ENCODE results near the gene C1orf21.
"Not testable (repeated sequence)": the region's sequence is repeated elsewhere in the genome, so short reads cannot be mapped to it uniquely, and the experiment has no call there.

The C1orf21 gene, protein sequence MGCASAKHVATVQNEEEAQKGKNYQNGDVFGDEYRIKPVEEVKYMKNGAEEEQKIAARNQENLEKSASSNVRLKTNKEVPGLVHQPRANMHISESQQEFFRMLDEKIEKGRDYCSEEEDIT

DNA sequence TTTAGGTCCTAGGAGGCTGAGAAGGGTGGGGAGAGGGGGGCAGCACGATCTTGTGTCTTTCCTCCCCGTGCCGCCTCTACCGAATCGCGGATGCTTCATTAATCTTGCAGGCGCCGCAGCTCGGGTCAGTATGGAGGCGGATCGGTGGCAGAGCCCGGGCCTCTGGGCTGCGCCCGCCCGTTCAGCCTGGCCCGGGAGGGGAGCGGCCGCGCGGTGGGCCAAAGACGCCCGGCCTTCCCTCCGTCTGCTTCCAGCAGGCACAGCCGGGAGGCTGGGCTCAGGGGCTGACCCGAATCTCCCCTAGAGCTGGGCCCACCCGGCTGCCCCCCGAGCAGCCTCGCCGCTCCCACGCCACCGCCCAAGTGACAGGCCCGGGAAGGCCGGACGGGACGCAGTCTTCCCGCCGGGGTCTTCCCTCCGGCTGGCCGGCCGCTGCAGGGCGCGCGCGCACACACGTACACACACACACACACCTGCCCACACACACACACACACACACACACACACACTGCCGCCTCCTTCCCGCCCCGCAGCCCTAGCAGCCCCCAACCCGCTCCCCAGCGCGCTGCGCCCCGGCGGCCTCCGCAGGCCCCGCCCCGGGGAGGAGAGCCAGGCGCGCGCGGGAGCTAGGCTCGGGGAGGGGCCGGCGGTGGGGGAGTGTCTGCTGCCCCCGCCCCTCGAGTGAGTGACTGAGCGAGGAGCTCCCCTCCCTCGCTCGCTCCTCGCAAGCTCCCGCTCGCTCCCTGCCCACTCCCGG lies at the start of gene C1orf21:
Gene C1orf21 (plus strand): TSS at position 718 of the 757 bp plus-strand sequence. CDS start 90,481 bp downstream, outside the sequence.
- DNase-seq (ENCODE audit: low read depth): peak; percentile 80

DNA sequence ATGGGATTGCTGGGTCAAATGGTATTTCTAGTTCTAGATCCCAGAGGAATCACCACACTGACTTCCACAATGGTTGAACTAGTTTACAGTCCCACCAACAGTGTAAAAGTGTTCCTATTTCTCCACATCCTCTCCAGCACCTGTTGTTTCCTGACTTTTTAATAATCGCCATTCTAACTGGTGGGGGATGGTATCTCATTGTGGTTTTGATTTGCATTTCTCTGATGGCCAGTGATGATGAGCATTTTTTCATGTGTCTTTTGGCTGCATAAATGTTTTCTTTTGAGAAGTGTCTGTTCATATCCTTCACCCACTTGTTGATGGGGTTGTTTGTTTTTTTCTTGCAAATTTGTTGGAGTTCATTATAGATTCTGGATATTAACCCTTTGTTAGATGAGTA lies 49.0 kb upstream of the C1orf21 start:
- DNase-seq (ENCODE audit: low read depth): not testable (repeated sequence)

DNA sequence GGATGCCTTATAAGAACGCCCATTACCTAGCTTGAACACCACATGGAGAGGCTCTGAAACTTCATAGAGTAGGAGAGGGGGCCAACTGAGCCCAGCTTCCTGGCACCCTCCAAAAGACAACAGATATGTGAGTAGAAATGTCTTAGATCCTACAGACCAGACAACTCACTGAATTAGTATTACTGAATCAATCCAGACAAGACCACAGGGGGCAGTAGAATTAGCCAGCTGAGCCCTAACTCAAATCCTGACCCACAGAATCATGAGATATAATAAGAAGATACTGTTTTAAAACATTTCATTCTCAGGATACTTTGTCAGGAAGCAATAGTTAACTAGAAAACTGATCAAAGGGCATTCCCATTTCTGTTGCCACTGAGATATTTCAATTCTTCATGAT lies 45.8 kb upstream of the C1orf21 start:
- DNase-seq (ENCODE audit: low read depth): no peak

DNA sequence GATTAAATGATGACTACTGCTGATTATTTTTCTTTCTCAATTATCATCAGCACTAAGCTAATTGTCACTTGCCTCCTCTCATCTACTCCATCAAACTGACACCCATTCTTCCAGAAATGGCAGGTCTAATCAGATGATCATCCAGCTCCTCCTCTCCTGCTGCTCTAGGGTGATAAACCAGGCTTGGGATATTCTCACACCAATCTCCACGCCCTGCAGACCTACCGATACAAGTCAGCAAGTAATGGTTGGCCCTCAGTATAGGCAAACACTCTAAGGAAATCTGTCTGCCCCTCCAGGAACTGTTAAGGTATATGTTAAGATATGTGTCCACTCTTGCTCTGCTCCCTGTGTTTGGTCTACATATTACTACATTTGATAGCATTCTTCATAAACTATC lies 36.3 kb upstream of the C1orf21 start:
- no peak for DNase-seq (ENCODE audit: low read depth)

DNA sequence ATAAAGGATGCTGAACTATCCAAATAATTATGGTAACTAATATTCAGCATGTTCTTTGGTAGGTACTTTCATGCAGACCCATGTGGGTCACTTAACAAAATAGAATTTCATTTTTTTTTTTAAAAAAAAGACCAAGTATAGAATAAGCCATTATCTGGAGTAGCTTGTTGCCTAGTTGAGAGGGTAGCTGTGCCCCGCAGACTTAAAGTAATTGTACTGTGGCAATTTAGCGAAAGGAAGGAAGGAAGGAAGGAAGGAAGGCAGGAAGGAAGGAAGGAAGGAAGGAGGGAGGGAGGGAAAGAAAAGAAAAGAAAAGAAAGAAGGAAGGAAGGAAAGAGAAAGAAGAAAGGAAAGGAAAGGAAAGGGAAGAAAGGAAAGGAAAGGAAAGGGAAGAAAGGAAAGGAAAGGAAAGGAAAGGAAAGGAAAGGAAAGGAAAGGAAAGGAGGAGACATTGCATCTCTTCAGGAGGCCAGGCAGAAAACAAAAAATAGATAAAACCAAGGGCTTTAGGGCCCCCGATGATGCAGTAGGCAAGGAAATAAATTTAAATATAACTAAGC lies 35.3 kb upstream of the C1orf21 start:
- DNase-seq (ENCODE audit: low read depth): no peak

DNA sequence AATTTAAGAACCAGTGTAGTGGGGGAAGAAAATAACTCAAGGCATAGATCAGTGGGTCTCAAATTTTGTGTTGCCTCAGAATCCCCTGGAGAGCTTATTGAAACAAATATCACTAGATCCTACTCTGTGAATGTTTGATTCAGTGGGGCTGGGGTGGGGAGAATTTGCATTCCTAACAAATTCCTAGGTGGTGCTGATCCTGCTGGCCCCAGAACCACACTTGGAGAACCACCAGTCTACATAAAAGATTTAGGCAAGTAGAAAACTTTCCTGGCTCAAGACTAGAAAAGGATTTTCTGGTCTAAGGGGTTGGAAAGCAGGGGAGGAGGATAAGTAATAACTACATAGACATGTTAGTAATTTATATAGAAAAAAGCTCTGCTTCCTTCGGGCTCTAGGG lies 34.1 kb upstream of the C1orf21 start:
- no peak for DNase-seq (ENCODE audit: low read depth)

DNA sequence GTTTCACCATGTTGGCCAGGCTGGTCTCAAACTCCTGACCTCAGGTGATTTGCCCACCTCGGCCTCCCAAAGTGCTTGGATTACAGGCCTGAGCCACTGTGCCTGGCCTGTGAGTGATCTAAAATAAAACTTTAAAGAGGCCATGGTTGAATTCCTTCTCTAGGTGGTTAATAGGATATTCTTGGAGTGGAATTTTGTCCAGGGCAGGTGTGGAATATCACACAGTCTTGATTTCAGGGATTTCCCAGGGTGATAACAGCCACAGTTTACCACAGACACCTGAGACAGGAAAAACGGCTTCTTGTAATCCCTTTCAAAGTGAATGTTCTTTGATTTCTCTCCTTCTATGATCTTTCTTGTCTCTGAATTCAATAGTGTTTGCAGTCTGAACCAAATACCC lies 32.1 kb upstream of the C1orf21 start:
- no peak for DNase-seq (ENCODE audit: low read depth)

DNA sequence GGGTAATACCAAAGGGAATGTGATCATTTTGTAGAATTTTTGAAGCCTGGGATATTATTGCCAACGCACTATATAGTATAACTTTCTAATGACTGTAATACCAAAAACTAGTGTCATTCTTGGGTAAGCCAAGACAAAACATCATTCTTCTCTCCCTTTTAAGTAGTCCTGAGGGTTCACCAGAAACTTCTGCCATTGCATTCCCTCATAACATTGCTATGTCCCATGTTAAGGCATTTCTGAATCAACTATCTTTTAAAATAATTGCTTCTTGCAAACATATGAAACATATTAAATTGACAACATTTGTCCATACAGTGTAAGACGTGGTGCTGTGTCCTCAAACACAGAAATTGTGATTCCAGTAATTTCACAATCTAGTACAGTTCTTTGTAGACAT lies 29.9 kb upstream of the C1orf21 start:
- DNase-seq (ENCODE audit: low read depth): no peak

DNA sequence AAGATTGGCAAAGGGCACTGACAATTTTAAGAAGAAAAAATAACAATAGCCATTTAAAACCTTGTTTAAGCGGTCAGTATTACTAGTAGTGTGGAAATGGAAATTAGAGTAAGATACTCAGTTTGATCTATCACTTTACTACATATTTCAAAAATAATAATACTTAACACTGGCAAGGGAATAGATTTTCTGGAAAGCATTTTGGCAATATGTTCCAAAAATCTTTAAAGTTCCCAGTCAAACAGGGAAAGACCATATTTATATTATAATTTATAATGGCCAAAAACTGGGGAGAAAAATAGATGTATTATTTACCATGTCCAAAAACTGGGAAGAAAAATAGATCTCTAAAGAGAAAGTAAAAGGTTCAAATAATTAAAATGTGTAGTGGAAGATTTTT lies 28.6 kb upstream of the C1orf21 start:
- DNase-seq (ENCODE audit: low read depth): no peak

DNA sequence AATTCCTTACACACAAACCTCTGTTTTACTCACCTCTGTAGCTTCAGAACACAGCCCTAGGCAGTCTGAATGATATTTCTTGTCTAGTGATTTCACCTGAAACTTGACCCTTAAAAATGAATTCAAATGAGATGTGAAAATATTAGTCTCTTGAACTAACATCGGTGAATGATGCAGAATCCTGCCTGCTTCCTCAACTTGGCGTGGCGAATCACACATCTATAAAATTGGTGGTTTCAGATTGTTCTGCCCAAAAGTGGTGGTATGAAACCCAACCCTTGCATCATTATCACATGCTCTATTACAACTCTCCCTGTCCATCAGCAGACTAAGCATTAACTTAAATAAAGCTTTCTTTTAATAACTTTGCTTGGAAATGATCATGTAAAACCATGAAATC lies 26.9 kb upstream of the C1orf21 start:
- DNase-seq (ENCODE audit: low read depth): no peak

DNA sequence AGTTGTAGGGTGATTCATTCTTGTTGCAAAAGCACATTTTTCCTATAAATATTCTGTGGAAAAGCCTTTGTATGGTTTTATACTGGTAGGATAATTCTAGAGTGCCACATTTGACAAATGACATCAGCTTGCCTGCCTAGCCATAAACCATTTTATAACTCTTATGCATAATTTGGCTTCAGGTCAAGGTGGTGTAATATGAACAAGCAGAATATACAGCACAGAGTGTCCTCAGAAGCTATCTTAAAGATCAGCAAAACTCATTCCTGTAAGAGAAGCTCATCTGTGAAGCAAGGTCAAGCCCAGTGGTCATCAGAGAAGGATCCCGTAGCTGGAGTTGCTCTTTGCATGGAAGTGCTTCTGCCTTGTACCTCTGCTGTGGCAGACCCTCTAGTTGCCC lies 24.0 kb upstream of the C1orf21 start:
- DNase-seq (ENCODE audit: low read depth): no peak

DNA sequence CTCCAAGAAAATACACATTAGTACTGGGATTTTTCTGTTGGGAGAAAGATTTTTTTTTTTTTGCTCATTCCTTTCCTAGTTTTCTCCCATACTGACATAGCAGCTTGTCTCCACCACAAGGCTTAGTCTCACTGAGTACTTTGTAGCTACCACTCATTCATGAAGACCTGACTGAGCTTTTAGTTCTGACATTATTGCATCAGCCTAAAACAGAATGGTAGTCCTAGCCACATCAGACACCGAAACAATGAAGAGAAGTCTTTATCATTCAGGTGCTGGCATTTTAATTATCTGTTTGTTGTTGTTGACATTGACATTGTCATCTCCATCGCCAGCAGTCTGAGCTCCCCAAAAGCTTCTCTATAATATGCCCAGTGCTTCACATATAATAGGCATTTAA lies 21.1 kb upstream of the C1orf21 start:
- DNase-seq (ENCODE audit: low read depth): no peak

DNA sequence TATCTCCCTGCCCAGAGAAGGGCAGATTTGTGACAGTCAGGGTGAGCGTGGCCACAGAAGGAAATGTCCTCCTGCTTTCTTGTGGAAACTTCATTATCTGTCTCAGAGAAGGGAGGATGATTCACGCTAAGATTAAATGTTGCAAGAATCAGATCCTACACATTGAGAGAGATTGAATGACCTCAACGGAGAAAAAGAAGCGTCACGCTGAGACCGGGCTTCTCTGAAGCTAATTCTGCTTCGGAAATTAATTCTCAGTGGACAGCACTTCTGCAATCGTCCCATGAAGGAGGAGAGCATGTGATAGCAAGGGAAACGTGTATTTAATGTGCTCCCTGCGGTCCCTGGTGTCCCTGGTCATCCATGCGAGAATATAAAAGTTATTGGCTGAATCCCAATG lies 19.8 kb upstream of the C1orf21 start:
- no peak for DNase-seq (ENCODE audit: low read depth)

DNA sequence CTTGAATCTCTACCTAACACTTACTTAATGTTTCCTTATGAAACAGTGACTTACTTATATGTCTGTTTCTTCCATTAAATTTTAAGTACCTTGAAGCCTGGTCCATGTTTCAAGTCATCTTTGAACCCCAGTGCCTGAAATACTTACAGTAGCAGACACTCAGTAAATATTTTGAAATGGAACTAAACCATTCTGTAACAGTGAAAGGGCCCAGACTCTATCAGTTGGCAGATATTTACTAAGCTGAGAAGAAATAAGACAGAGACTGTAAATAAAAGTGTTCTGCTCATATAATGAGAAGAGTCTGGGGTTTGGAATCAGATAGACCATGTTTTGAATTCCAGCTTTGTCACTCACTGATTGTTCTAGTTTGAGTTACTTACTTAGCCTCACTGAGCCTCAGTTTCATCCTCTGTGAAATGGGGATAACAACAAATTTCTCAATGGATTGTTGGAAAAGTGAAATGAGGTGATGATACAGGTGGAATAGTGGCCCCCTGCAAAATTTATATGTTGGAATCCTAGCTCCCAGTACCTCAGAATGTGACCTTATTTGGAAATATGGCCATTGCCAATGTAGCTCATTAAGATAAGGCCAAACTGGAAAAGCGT lies 19.3 kb upstream of the C1orf21 start:
- no peak for DNase-seq (ENCODE audit: low read depth)

DNA sequence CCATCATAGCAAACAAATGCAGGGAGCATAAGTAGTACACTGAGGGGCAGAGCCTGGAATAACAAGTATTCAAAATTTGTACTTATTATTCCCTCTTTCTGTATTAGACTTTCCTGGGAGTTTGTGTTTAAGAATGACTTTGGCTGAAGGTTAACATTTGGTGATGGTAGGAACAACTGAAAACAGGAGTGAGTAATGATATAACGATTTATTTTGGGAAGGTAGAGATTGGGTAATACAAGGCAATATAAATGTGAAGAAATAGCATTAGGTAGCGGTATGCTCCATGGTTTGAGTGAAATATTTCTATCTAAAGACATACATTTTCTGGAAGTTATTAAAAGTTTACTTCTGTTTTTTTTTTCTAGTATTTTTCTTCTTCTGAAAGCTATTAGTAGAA lies 18.5 kb upstream of the C1orf21 start:
- no peak for DNase-seq (ENCODE audit: low read depth)

DNA sequence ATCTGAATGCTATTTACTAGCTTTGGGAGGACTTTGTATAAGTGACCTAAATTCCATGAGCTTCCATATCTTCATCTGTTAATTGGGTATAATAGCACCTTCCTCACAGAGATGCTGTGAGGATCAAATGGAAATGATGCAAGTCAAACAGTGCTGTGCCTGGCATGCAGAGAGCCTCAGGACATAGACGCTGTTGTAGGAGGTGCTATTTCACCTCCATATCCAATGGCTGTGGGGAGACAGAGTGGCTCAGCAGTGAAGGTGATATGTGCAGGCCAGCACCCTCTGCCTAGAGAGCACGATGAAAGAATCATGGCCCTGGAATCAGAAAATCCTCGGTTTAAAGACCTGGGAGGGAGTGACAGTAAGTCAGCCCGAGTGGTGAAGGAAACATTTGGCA lies 16.0 kb upstream of the C1orf21 start:
- DNase-seq (ENCODE audit: low read depth): no peak

DNA sequence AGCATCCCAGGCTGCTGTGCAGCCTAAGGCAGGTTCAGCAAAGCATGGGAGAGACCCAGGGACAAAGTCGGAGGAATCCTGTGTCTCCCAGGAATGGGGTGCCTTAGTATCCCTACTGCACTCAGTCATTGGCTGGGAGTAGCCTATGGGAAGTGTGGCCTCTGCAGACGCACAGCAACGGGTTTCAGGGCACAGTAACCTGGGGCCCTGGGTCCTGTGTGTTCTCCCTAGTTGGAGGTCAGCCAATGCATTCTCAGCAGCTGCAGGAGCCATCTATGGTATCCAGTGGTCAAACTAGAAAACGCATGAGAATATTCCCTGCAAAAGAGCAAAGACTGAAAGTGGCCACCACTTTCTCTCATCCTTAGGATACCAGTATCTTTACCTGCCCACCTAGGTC lies 13.7 kb upstream of the C1orf21 start:
- DNase-seq (ENCODE audit: low read depth): no peak

DNA sequence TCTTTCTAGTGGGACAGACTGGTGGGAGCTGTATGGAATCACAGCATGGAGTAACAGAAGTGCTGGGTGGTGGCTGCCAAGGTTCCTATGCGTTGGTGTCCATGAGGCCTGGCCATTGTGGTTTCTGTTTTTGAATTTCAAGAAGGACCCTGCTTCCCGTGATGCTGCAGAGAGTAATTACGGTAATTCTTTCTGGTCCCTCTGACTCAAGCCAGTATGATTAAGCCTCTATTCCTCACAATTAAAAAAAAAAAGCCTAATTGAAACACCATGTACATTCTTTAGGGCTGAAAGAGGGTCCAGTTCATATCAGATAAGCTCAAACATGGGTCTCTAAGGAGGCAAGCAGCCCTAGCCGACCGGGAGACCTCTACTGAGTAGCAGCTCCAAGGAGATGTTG lies 10.5 kb upstream of the C1orf21 start:
- no peak for DNase-seq (ENCODE audit: low read depth)

DNA sequence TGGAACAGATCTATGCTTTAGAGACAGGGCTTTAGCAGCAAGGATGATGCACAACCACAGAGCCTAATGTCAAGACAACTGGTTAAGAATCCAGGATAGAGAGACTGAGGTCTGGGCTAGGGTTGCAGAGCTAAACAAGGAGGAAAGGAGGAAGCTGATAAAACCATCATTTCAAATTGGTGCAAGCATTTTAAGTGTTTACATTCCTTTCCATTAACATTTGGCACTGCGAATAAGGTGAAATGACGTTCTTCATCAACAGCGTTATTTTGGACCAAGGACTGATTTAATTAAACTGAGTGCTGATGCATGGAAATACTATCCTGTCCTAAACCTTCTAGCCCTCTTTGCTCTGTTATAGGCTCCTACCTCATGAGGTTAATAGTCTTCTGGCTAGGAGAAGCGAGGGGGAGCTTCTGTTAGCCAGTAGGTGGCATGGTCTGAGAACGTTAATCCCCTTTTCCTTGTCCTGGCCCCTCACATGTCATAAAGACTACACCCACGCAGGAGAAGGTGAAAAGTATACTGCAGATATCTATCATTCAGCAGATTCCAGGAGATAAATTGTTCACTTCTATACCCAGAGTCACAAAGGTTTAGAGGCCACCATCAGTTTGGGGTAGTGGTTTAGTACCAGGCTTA lies 7.6 kb upstream of the C1orf21 start:
- no peak for DNase-seq (ENCODE audit: low read depth)

DNA sequence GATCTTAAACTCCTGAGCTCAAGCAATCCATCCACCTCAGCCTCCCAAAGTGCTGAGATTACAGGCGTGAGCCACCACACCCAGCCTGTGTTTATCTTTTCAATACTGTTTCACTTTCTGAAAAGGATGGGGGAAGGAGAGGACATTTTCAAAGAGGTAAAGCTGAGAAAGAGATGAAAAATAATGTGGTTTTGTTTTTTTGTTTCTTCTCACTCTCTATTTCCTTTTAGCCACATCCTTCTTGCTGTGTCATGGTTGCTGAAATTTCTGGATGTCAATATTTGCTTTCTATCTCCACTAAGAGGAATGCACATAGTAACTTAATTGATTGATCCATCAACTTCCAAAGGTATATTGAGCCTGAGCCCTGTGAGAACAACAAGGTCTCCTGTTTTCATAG lies 6.4 kb upstream of the C1orf21 start:
- no peak for DNase-seq (ENCODE audit: low read depth)

DNA sequence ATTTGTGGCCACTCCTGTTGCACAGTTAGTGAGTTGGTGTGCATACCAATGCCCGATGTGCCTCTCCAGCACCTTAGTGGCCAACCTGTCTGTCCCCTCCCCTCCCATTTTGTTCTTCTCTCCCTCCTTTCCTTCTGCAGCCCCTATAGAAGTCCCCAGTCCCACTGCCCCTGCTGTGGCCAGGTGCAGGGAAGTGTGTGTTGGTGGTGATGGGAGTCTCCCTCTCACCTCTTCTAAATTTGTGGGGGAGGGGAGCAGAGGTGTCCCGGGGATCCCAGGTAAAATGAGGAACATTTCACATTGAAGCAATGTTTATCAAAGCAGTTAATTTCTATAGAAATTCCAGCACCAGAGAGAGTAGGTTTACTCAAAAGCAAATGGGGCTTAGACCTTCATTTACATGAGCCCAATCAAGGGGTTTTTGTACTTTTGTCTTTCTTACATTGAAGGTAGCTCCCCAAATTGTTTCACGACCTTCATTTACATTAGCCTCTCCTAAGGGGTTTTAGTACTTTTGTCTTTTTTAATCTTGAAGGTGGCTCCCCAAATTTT lies 3.0 kb upstream of the C1orf21 start:
- no peak for DNase-seq (ENCODE audit: low read depth)

DNA sequence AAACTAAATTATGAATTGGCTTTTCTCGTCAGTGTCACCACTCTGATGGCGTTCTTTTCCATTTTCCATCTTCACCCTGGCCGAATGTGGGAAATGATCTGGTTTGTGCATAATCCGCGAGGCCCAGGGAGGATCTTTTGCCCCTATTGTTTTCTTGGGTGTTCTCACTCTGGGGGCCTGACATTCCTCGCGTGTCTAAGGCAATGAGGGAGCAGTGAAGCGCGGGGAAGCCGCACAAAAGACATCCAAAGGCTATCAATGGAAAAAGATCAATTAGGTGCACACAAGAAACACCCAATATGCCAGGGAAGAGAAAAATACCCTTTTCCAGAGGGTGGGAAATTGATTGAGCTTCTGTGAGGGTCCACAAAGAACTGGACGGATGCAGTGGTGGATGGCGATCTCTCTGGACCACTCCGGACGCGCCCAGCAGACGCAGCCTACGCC lies 941 bp upstream of the C1orf21 start:
- DNase-seq (ENCODE audit: low read depth): no peak

DNA sequence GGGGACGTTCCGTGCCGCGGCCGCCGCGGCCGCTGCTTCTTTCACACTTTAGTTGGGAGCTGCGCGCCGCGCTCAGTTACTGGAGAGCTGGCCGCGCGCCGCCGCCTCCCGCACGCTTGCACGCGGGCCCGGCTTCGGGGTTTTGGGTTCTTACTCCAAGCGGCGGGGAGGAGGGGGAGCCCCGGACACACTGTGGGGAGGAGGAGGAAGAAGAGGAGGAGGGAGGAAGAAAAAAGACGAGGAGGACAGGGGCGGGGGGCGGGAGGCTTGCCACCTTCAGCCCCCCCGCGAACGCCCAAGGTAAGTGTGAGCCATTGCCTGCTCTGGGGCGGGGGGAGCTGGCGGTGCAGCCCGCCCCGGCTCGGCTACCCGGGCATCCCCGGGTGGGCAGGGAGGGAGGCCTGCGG lies 243 bp downstream of the C1orf21 start:
- no peak for DNase-seq (ENCODE audit: low read depth)
